Measurements from ENCODE around the gene CD200.

CD200 gene

GRCh38 chr3:112333381-112334317 lies 693 bp downstream of the CD200 start:
- peak; percentile 71 for DNase-seq

- DNase-seq: no peak
These were observed 1.9 kb downstream of the CD200 start for GRCh38 chr3:112334691-112335433.

GRCh38 chr3:112335434-112335781 lies 2.5 kb downstream of the CD200 start:
- no peak for DNase-seq

- DNase-seq: no peak
These were observed 5.2 kb downstream of the CD200 start for GRCh38 chr3:112338021-112338726.

- DNase-seq: no peak
These were observed 5.7 kb downstream of the CD200 start for GRCh38 chr3:112338727-112339056.

- DNase-seq: no peak
These were observed 6.2 kb downstream of the CD200 start for GRCh38 chr3:112339134-112339533.

- no peak for DNase-seq
These were observed 6.7 kb downstream of the CD200 start for GRCh38 chr3:112339609-112340008.

GRCh38 chr3:112341386-112341785 lies 8.4 kb downstream of the CD200 start:
- DNase-seq: no peak

GRCh38 chr3:112345681-112346080 lies 12.7 kb downstream of the CD200 start:
- DNase-seq: no peak

- no peak for DNase-seq
These were observed 13.7 kb downstream of the CD200 start for GRCh38 chr3:112346491-112347122.

GRCh38 chr3:112348943-112349342 lies 16.0 kb downstream of the CD200 start:
- no peak for DNase-seq

- DNase-seq: no peak
These were observed 16.6 kb downstream of the CD200 start for GRCh38 chr3:112349557-112349956.

- DNase-seq: no peak
These were observed 17.3 kb downstream of the CD200 start for GRCh38 chr3:112350018-112350810.

- DNase-seq: no peak
These were observed 18.1 kb downstream of the CD200 start for GRCh38 chr3:112351036-112351435.

GRCh38 chr3:112351823-112352222 lies 18.9 kb downstream of the CD200 start:
- DNase-seq: no peak

GRCh38 chr3:112352720-112353119 lies 19.8 kb downstream of the CD200 start:
- no peak for DNase-seq

GRCh38 chr3:112353365-112353764 lies 20.4 kb downstream of the CD200 start:
- no peak for DNase-seq

- DNase-seq: no peak
These were observed 21.8 kb downstream of the CD200 start for GRCh38 chr3:112354642-112355306.

GRCh38 chr3:112355307-112355687 lies 22.3 kb downstream of the CD200 start:
- DNase-seq: no peak

GRCh38 chr3:112357930-112358780 lies 25.2 kb downstream of the CD200 start:
- peak; percentile 52 for DNase-seq

- no peak for DNase-seq
These were observed 27.6 kb downstream of the CD200 start for GRCh38 chr3:112360561-112360960.

Measured in femur (tissue), 1 donor.